K562 (cell line): ENCODE results near the gene LIN9. TPM values are rescaled to one million over a fixed set of nuclear protein-coding genes. Genes with fewer than 3 reads are reported as not detected.

Experiments used
- ARHGAP35 ChIP-seq: fragments of 450-650 bp; IDR thresholded peaks from 2 replicates; pipeline ENCODE4 v1.6.1; 2018; ENCODE audit not compliant: partially characterized antibody
- DPF2 ChIP-seq: fragments of 450-650 bp; IDR thresholded peaks from 2 replicates; pipeline ENCODE4 v1.6.1; 2016
- FOXJ2 ChIP-seq: fragments of 200-800 bp; sonication (Bioruptor generic); IDR thresholded peaks from 2 replicates; pipeline ENCODE4 v1.6.1; 2016; ENCODE audit warnings: missing genetic modification characterization, missing compliant biosample characterization
- HSF4 ChIP-seq: fragments of 250-450 bp; sonication (Bioruptor Pico); IDR thresholded peaks from 2 replicates; pipeline ENCODE4 v2.1.2; 2022; ENCODE audit warnings: mild to moderate bottlenecking, moderate library complexity, borderline replicate concordance
- RBM25 ChIP-seq: fragments of 200-400 bp; formaldehyde crosslinking; IDR thresholded peaks from 2 replicates; pipeline ENCODE4 v1.6.1; 2018; ENCODE audit warnings: low read length, low read depth, moderate library complexity; ENCODE audit not compliant: severe bottlenecking
- RREB1 ChIP-seq: fragments of 250-450 bp; sonication (Bioruptor Pico); IDR thresholded peaks from 2 replicates; pipeline ENCODE4 v1.4.0; 2020
- ZNF274 ChIP-seq: IDR thresholded peaks from 2 replicates; pipeline ENCODE4 v1.6.1; 2011; ENCODE audit warnings: low read depth, mild to moderate bottlenecking, low read length, moderate library complexity, borderline replicate concordance
- ZNF57 ChIP-seq: fragments of 450-650 bp; formaldehyde crosslinking; IDR thresholded peaks from 2 replicates; pipeline ENCODE4 v1.4.0; 2020; ENCODE audit warnings: mild to moderate bottlenecking, moderate library complexity
- ZNF76 ChIP-seq: fragments of 250-450 bp; sonication (Bioruptor Pico); IDR thresholded peaks from 2 replicates; pipeline ENCODE4 v1.4.0; 2020; ENCODE audit warnings: mild to moderate bottlenecking, moderate library complexity, borderline replicate concordance
- polyA plus RNA-seq, 8 experiments: library from polyadenylated mRNA; depleted of rRNA in 4 of 8; stranded (reverse) in 5 of 8; unstranded in 3 of 8; fragments of >200 nt; fragmentation: Nextera tagmentation in 2 of 8; fragmentation: Illumina TruSeq in 1 of 8; extraction: Ambion mirVana in 2 of 8; extraction: Trizol in 1 of 8; gene quantifications; 2 replicates each; pipeline versions ENCODE4 v1.2.1 to v1.2.3, GENCODE V29; 2011 to 2014; ENCODE audit warnings: inconsistent platforms in 1 of 8, missing spikeins in 1 of 8
- total RNA-seq, 7 experiments: library from RNA; depleted of rRNA in 6 of 7; stranded (reverse); fragments of >200 nt in 6 of 7; fragmentation: Illumina TruSeq in 2 of 7; extraction: Trizol in 2 of 7; gene quantifications; 2 replicates each; pipeline versions ENCODE4 v1.2.1 to v1.2.3, GENCODE V29; 2011 to 2021; ENCODE audit warnings: low replicate concordance in 1 of 7
- TF ChIP-seq, protein P1 (sequence below): fragments of 200-600 bp; sonication (generic); IDR thresholded peaks from one replicate; pipeline ENCODE4 v1.6.1; 2012; ENCODE audit warnings: mild to moderate bottlenecking, low read depth, low read length, inconsistent platforms

Gene LIN9
- total and polyA plus RNA-seq, 9 of the 15 experiments (the other 6 are each of a cell fraction or from before 2014, with no cell fraction given): 18.8 to 33.0 (median 25.5) TPM

DNA sequence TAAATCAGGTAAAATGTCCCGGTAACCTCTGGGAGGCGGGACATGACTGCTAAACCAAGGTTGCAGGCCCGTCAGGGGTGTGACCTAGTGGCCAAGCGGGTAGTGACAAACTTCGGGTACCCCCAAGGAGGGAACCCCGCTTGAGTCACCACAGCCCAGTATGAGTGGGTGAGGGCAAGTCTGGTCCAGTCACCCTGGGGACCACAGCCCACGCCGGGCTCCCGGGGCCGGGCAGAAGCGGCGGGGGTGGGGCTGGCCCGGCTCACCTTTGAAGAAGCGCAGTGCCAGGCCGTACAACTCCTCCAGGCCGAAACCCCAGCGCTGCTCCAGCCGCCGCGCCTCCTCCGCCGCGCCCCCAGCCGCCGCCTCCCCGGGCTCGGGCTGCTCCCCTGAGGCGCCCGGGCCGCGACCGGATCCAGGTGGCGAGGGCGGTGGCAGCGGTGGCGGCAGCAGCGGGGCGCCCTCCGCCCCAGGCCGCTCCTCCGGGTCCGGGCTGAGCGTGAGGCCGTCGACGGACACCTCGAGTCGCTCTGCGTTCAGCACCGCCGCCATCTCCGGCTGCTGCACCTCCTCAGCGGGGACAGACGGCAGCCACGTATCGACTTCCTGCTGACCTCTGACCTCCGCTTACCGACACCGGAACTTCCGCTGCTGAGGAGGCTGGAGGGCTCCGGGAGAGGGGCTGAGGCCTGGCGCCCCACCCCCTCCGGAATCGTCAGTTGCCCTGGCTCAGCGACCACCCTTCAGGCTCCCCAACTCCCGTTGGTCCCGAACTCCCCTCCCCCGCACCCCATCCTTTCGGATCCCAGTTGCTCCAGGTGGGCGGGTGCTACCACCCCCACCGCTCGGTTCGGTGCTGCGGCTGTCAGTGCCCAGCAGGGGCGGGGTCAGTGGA, 122.6 kb downstream of the LIN9 start, which contains the start of gene ACBD3 (continued):
- TF ChIP-seq RREB1 (CRISPR knock-in tag) (no peak), RBM25 (no peak), ARHGAP35 (no peak), ZNF76 (CRISPR knock-in tag) (no peak), DPF2 (peak; percentile 54; the same call in 1 of the 2 replicates), ZNF274 (no peak), HSF4 (CRISPR knock-in tag) (no peak), ZNF57 (CRISPR knock-in tag) (no peak), FOXJ2 (tag) (no peak)
- TF ChIP-seq, protein P1, sequence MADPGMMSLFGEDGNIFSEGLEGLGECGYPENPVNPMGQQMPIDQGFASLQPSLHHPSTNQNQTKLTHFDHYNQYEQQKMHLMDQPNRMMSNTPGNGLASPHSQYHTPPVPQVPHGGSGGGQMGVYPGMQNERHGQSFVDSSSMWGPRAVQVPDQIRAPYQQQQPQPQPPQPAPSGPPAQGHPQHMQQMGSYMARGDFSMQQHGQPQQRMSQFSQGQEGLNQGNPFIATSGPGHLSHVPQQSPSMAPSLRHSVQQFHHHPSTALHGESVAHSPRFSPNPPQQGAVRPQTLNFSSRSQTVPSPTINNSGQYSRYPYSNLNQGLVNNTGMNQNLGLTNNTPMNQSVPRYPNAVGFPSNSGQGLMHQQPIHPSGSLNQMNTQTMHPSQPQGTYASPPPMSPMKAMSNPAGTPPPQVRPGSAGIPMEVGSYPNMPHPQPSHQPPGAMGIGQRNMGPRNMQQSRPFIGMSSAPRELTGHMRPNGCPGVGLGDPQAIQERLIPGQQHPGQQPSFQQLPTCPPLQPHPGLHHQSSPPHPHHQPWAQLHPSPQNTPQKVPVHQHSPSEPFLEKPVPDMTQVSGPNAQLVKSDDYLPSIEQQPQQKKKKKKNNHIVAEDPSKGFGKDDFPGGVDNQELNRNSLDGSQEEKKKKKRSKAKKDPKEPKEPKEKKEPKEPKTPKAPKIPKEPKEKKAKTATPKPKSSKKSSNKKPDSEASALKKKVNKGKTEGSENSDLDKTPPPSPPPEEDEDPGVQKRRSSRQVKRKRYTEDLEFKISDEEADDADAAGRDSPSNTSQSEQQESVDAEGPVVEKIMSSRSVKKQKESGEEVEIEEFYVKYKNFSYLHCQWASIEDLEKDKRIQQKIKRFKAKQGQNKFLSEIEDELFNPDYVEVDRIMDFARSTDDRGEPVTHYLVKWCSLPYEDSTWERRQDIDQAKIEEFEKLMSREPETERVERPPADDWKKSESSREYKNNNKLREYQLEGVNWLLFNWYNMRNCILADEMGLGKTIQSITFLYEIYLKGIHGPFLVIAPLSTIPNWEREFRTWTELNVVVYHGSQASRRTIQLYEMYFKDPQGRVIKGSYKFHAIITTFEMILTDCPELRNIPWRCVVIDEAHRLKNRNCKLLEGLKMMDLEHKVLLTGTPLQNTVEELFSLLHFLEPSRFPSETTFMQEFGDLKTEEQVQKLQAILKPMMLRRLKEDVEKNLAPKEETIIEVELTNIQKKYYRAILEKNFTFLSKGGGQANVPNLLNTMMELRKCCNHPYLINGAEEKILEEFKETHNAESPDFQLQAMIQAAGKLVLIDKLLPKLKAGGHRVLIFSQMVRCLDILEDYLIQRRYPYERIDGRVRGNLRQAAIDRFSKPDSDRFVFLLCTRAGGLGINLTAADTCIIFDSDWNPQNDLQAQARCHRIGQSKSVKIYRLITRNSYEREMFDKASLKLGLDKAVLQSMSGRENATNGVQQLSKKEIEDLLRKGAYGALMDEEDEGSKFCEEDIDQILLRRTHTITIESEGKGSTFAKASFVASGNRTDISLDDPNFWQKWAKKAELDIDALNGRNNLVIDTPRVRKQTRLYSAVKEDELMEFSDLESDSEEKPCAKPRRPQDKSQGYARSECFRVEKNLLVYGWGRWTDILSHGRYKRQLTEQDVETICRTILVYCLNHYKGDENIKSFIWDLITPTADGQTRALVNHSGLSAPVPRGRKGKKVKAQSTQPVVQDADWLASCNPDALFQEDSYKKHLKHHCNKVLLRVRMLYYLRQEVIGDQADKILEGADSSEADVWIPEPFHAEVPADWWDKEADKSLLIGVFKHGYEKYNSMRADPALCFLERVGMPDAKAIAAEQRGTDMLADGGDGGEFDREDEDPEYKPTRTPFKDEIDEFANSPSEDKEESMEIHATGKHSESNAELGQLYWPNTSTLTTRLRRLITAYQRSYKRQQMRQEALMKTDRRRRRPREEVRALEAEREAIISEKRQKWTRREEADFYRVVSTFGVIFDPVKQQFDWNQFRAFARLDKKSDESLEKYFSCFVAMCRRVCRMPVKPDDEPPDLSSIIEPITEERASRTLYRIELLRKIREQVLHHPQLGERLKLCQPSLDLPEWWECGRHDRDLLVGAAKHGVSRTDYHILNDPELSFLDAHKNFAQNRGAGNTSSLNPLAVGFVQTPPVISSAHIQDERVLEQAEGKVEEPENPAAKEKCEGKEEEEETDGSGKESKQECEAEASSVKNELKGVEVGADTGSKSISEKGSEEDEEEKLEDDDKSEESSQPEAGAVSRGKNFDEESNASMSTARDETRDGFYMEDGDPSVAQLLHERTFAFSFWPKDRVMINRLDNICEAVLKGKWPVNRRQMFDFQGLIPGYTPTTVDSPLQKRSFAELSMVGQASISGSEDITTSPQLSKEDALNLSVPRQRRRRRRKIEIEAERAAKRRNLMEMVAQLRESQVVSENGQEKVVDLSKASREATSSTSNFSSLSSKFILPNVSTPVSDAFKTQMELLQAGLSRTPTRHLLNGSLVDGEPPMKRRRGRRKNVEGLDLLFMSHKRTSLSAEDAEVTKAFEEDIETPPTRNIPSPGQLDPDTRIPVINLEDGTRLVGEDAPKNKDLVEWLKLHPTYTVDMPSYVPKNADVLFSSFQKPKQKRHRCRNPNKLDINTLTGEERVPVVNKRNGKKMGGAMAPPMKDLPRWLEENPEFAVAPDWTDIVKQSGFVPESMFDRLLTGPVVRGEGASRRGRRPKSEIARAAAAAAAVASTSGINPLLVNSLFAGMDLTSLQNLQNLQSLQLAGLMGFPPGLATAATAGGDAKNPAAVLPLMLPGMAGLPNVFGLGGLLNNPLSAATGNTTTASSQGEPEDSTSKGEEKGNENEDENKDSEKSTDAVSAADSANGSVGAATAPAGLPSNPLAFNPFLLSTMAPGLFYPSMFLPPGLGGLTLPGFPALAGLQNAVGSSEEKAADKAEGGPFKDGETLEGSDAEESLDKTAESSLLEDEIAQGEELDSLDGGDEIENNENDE: no peak
